Neural cell (in vitro differentiated cells): Measurements from ENCODE around the gene RAB11FIP5. TPM values are rescaled to one million over a fixed set of nuclear protein-coding genes. Genes with fewer than 3 reads are reported as not detected.

Source experiments
- H2AFZ ChIP-seq: fragments of 200-600, 300-800 bp; sonication (generic), shearing (Covaris generic); 2 replicates; pipeline ENCODE4 v1.6.0; 2014; ENCODE audit warnings: low read depth, mild to moderate bottlenecking, antibody characterized with exemption, low read length, moderate library complexity
- H3F3A ChIP-seq: fragments of 200-600 bp; shearing (Covaris generic); 2 replicates; pipeline ENCODE4 v1.6.1; 2016; ENCODE audit warnings: mild to moderate bottlenecking, moderate library complexity, mixed read lengths, antibody characterized with exemption, low read length; ENCODE audit not compliant: insufficient read depth, poor library complexity, severe bottlenecking
- H3K27ac ChIP-seq: fragments of 200-600, 300-800 bp; sonication (generic), shearing (Covaris generic); 2 replicates; pipeline ENCODE4 v1.5.1; 2014; ENCODE audit warnings: mild to moderate bottlenecking, low read length, moderate library complexity
- H3K27me3 ChIP-seq: fragments of 300-800, 200-600 bp; sonication (generic), shearing (Covaris generic); 2 replicates; pipeline ENCODE4 v1.6.0; 2014; ENCODE audit warnings: mild to moderate bottlenecking, low read depth, low read length, moderate library complexity; ENCODE audit not compliant: insufficient read depth
- H3K36me3 ChIP-seq: fragments of 300-800, 200-600 bp; sonication (generic), shearing (Covaris generic); 2 replicates; pipeline ENCODE4 v1.5.1; 2014; ENCODE audit warnings: mild to moderate bottlenecking, antibody characterized with exemption, low read length, moderate library complexity; ENCODE audit not compliant: insufficient read depth
- H3K4me2 ChIP-seq: fragments of 300-800, 200-600 bp; sonication (generic), shearing (Covaris generic); 2 replicates; pipeline ENCODE4 v1.6.0; 2014; ENCODE audit warnings: mild to moderate bottlenecking, low read length
- H3K4me3 ChIP-seq: fragments of 300-800, 200-600 bp; sonication (generic), shearing (Covaris generic); 2 replicates; pipeline ENCODE4 v1.5.1; 2014; ENCODE audit warnings: mild to moderate bottlenecking, low read length, moderate library complexity
- H3K79me2 ChIP-seq: fragments of 200-600 bp; shearing (Covaris generic); replicated peaks from 2 replicates; pipeline ENCODE4 v1.6.0; 2014; ENCODE audit warnings: mild to moderate bottlenecking, low read length, moderate library complexity; ENCODE audit not compliant: insufficient read depth
- H3K9ac ChIP-seq: fragments of 300-800, 200-600 bp; sonication (generic), shearing (Covaris generic); 2 replicates; pipeline ENCODE4 v1.6.1; 2016; ENCODE audit warnings: mild to moderate bottlenecking, low read length, mixed read lengths
- H3K9me2 ChIP-seq: fragments of 200-600 bp; shearing (Covaris generic); 2 replicates; pipeline ENCODE4 v1.6.1; 2016; ENCODE audit warnings: mild to moderate bottlenecking, low read length, mixed read lengths; ENCODE audit not compliant: insufficient read depth
- H3K9me3 ChIP-seq: fragments of 200-600, 300-800 bp; sonication (generic), shearing (Covaris generic); 2 replicates; pipeline ENCODE4 v1.6.1; 2016; ENCODE audit warnings: mild to moderate bottlenecking, mixed run types, low read length, moderate library complexity, mixed read lengths
- H4K20me1 ChIP-seq: fragments of 200-600 bp; shearing (Covaris generic); 2 replicates; pipeline ENCODE4 v1.6.1; 2016; ENCODE audit warnings: mild to moderate bottlenecking, mixed run types; ENCODE audit not compliant: insufficient read depth
- EP300 ChIP-seq: fragments of 450-650 bp; conservative IDR thresholded peaks from 2 replicates; pipeline ENCODE4 v1.6.1; 2014; ENCODE audit warnings: antibody characterized with exemption, mild to moderate bottlenecking, moderate library complexity; ENCODE audit not compliant: poor library complexity, severe bottlenecking
- EZH2 ChIP-seq: fragments of 200-600, 300-800 bp; shearing (Covaris generic), sonication (generic); IDR thresholded peaks from 2 replicates; pipeline ENCODE4 v1.6.1; 2014; ENCODE audit warnings: antibody characterized with exemption, low read length, borderline replicate concordance, mild to moderate bottlenecking; ENCODE audit not compliant: insufficient read depth, poor library complexity, severe bottlenecking
- MXI1 ChIP-seq: fragments of 450-650 bp; conservative IDR thresholded peaks from 2 replicates; pipeline ENCODE4 v1.6.1; 2014; ENCODE audit warnings: antibody characterized with exemption, mild to moderate bottlenecking; ENCODE audit not compliant: poor library complexity, severe bottlenecking
- POLR2AphosphoS5 ChIP-seq: IDR thresholded peaks from 2 replicates; pipeline ENCODE4 v1.6.1; 2012
- RAD21 ChIP-seq: fragments of 450-650 bp; conservative IDR thresholded peaks from 2 replicates; pipeline ENCODE4 v1.6.1; 2014; ENCODE audit warnings: antibody characterized with exemption, mild to moderate bottlenecking, moderate library complexity
- SMC3 ChIP-seq: fragments of 450-650 bp; conservative IDR thresholded peaks from 2 replicates; pipeline ENCODE4 v1.6.1; 2014; ENCODE audit warnings: antibody characterized with exemption, mild to moderate bottlenecking, moderate library complexity; ENCODE audit not compliant: poor library complexity
- TAF1 ChIP-seq: IDR thresholded peaks from 2 replicates; pipeline ENCODE4 v1.6.1; 2012; ENCODE audit warnings: low read depth
- polyA plus RNA-seq: library from polyadenylated mRNA; depleted of rRNA; stranded (reverse); fragments of >200 nt; gene quantifications from 2 replicates; pipeline ENCODE4 v1.2.3, GENCODE V29; 2014
- TF ChIP-seq, protein P1 (sequence below): fragments of 450-650 bp; IDR thresholded peaks from 2 replicates; pipeline ENCODE4 v1.5.1; 2014; ENCODE audit warnings: antibody characterized with exemption, mild to moderate bottlenecking, moderate library complexity; ENCODE audit not compliant: poor library complexity, severe bottlenecking
- TF ChIP-seq, protein P2 (sequence below): IDR thresholded peaks from 2 replicates; pipeline ENCODE4 v1.6.1; 2012; ENCODE audit warnings: borderline replicate concordance

RAB11FIP5 gene
- polyA plus RNA-seq, 1 donor from 2014 or later: 2.6 TPM

- Histone ChIP-seq H4K20me1 (no peaks in the 10 kb centered on the region), H3K27ac (no peak overlapping the region), H3K9me2 (no peaks in the 10 kb centered on the region), H3K36me3 (no peaks in the 10 kb centered on the region), H3K4me3 (no peak overlapping the region), H3F3A (no peaks in the 10 kb centered on the region), H3K79me2 (no peaks in the 10 kb centered on the region), H2AFZ (no peak overlapping the region), H3K9me3 (no peaks in the 10 kb centered on the region), H3K9ac (no peak overlapping the region), H3K27me3 (no peaks in the 10 kb centered on the region), H3K4me2 (no peak overlapping the region)
- TF ChIP-seq RAD21 (no peak), SMC3 (no peak), POLR2AphosphoS5 (no peak), EP300 (no peak), MXI1 (no peak), TAF1 (no peak), EZH2 (no peak)
- TF ChIP-seq, protein P1, sequence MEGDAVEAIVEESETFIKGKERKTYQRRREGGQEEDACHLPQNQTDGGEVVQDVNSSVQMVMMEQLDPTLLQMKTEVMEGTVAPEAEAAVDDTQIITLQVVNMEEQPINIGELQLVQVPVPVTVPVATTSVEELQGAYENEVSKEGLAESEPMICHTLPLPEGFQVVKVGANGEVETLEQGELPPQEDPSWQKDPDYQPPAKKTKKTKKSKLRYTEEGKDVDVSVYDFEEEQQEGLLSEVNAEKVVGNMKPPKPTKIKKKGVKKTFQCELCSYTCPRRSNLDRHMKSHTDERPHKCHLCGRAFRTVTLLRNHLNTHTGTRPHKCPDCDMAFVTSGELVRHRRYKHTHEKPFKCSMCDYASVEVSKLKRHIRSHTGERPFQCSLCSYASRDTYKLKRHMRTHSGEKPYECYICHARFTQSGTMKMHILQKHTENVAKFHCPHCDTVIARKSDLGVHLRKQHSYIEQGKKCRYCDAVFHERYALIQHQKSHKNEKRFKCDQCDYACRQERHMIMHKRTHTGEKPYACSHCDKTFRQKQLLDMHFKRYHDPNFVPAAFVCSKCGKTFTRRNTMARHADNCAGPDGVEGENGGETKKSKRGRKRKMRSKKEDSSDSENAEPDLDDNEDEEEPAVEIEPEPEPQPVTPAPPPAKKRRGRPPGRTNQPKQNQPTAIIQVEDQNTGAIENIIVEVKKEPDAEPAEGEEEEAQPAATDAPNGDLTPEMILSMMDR: no peak
- TF ChIP-seq, protein P2, sequence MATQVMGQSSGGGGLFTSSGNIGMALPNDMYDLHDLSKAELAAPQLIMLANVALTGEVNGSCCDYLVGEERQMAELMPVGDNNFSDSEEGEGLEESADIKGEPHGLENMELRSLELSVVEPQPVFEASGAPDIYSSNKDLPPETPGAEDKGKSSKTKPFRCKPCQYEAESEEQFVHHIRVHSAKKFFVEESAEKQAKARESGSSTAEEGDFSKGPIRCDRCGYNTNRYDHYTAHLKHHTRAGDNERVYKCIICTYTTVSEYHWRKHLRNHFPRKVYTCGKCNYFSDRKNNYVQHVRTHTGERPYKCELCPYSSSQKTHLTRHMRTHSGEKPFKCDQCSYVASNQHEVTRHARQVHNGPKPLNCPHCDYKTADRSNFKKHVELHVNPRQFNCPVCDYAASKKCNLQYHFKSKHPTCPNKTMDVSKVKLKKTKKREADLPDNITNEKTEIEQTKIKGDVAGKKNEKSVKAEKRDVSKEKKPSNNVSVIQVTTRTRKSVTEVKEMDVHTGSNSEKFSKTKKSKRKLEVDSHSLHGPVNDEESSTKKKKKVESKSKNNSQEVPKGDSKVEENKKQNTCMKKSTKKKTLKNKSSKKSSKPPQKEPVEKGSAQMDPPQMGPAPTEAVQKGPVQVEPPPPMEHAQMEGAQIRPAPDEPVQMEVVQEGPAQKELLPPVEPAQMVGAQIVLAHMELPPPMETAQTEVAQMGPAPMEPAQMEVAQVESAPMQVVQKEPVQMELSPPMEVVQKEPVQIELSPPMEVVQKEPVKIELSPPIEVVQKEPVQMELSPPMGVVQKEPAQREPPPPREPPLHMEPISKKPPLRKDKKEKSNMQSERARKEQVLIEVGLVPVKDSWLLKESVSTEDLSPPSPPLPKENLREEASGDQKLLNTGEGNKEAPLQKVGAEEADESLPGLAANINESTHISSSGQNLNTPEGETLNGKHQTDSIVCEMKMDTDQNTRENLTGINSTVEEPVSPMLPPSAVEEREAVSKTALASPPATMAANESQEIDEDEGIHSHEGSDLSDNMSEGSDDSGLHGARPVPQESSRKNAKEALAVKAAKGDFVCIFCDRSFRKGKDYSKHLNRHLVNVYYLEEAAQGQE: no peak
Measured at GRCh38 chr2:73033766-73034381, 78.9 kb downstream of the RAB11FIP5 start.

GRCh38 chr2:73033142-73033765, 79.5 kb downstream of the RAB11FIP5 start:
- no peak overlapping the region for H3K4me2 ChIP-seq
- H3K9me2 ChIP-seq: no peaks in the 10 kb centered on the region
- no peaks in the 10 kb centered on the region for H3K9me3 ChIP-seq
- no peaks in the 10 kb centered on the region for H3K79me2 ChIP-seq
- H3K9ac ChIP-seq: no peak overlapping the region
- no peaks in the 10 kb centered on the region for H3F3A ChIP-seq
- TF ChIP-seq, protein P2: no peak
- TF ChIP-seq TAF1 (no peak), MXI1 (no peak)
- TF ChIP-seq, protein P1: no peak
- no peaks in the 10 kb centered on the region for H3K27me3 ChIP-seq
- no peak overlapping the region for H2AFZ ChIP-seq
- no peak overlapping the region for H3K4me3 ChIP-seq
- no peak overlapping the region for H3K27ac ChIP-seq
- no peaks in the 10 kb centered on the region for H4K20me1 ChIP-seq
- no peaks in the 10 kb centered on the region for H3K36me3 ChIP-seq
